ENCODE data around the gene HYDIN.
A peak's percentile ranks its signal among the peaks of the same experiment; 100 is the strongest.
"Not testable (repeated sequence)": the region's sequence is repeated elsewhere in the genome, so short reads cannot be mapped to it uniquely, and the experiment has no call there.

HYDIN gene

DNA sequence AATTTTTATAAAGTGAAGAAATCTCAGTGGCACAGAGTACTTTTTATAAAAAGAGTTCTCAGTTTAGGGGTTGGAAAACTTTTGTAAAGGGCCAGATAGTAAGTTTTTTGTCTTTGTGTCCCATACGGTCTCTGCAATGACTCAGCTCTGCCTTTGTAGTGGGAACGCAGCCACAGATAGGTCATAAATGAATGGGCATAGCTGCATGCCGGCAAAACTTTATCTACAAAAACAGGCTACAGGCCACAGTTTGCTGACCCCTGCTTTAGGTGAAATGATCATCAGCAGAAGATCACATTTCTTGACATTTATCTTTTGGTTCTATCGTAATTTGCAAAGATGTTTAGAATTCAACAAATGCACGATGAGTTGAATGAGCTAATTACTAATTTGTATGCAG, 365.8 kb downstream of the HYDIN start:
- not testable (repeated sequence) for DNase-seq (ENCODE audit: low read depth in 2 of 2)

DNA sequence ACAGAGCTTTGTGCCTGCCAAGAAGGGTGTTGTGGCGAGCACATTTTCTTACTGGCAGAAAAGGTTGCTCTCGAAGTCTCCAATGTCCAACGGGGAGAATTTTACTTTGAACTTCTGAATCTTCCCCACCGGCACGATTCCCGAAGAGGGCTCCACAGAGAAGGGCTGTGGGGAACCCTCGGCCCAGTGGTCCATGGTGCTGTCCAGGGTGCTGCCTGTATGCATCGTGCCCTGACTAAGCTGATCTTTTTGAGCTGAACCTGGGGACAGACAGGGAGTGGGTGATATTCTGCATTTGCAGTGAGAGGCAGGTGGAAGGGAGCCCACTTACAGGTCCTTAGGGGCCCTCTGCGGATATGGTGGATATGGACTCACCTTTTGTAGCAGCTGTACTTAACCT, 368.5 kb downstream of the HYDIN start:
- DNase-seq (ENCODE audit: low read depth in 2 of 2) = not testable (repeated sequence)

DNA sequence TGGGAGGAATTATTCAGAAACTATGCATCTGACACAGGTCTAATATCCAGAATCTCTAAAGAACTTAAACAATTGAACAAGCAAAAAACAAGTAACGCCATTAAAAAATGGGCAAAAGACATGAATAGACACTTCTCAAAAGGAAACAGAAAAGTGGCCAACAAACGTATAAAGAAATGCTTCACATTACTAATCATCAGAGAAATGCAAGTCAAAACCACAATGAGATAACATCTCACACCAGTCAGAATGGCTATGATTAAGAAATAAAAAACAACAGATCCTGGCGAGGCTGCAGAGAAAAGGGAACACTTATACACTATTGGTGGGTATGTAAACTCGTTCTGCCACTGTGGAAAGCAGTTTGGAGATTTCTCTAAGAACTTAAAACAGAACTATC, 379.2 kb downstream of the HYDIN start:
- not testable (repeated sequence) for DNase-seq (ENCODE audit: low read depth in 2 of 2)

DNA sequence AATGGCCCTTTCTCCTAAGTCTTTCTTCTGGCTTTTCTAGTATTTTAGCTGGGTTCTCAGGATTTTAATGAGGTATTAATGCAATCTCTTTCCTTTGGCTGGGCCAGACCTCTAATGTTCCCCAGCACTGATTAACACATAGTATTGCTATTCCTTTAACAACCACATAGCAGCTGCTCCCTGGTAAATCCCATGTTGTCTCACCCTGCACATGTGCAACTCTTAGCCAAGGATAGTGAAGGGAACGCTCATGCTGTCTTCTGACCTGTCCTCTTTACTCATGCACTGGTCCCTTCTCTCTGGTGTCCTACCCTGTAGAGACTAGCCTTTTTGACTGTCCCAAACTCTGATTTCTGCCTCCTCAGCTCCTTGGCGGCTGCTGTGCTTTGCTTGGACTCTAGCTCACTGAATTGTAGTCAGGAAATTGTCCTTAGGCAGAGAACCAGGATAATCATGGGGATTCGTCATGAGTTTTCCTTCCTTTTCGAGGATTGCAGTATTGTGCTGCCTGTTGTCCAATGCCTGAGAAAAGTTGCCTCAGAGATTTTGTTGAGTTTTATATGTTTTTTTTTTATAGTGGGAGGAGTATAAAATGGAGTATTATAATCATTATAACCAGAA, 406.9 kb downstream of the HYDIN start:
- DNase-seq (ENCODE audit: low read depth in 2 of 2) = not testable (repeated sequence)

GRCh38 chr16:70822734-70823133, 407.8 kb downstream of the HYDIN start:
- not testable (repeated sequence) for DNase-seq (ENCODE audit: low read depth in 2 of 2)

DNA sequence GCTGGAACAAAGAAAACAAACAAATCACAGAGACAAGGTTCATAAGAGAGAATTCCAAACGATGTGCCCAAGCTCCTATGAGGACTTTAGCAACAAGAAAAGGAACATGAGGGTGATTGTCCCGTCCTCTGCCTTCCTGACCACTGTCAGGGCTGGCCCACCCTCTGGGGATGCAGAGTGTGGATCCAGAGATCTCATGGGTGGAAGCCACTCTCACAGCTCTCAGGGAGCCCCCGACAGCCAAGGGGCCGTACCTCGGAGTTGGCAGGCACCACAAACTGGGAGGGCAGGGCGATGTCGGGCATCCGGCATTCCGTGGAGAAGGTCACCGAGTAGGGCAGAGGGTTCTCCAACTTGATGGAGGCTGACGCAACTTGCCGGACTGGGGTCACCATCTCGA, 412.4 kb downstream of the HYDIN start:
- DNase-seq (ENCODE audit: low read depth in 2 of 2) = not testable (repeated sequence)

GRCh38 chr16:70809392-70810060, 421.0 kb downstream of the HYDIN start:
- no peak for DNase-seq (ENCODE audit: low read depth in 2 of 2)

GRCh38 chr16:70808371-70808770, 422.2 kb downstream of the HYDIN start:
- no peak for DNase-seq (ENCODE audit: low read depth in 2 of 2)

DNA sequence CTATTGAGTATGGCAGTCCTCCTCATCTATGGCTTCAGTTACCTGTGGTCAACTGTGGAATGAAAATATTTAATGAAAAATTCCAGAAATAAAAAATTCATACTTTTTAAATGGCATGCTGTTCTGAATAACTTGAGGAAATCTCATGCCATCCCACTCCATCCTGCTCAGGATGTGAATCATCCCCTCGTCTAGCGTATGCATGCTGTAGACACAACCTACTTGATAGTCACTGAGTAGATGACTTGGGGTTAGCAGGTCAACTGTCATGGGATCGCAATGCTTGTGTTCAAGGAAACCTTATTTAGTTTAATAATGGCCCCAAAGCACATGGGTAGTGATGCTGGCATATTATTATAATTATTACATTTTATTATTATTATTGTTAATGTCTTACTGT, 424.7 kb downstream of the HYDIN start:
- DNase-seq (ENCODE audit: low read depth in 2 of 2) = no peak

DNA sequence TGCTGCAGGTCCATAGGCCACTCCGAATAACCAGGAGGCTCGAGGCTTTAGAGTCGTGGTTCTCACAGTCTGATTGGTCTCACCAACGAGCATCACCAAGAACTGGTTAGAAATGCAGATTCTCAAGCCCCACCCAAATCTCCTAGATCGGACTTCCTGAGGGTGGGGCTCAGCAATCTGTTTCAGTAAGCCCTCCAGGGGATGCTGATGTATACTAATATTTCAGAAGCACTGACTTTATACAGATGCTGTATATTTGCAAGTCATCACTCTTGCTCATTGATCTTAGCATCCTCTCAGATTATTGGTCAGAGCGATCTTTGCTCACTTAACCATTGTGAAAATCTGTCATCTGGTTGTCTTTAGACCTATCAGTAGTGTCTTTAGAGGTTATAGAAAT, 425.1 kb downstream of the HYDIN start:
- no peak for DNase-seq (ENCODE audit: low read depth in 2 of 2)

GRCh38 chr16:70804734-70805169, 425.8 kb downstream of the HYDIN start:
- no peak for DNase-seq (ENCODE audit: low read depth in 2 of 2)

DNA sequence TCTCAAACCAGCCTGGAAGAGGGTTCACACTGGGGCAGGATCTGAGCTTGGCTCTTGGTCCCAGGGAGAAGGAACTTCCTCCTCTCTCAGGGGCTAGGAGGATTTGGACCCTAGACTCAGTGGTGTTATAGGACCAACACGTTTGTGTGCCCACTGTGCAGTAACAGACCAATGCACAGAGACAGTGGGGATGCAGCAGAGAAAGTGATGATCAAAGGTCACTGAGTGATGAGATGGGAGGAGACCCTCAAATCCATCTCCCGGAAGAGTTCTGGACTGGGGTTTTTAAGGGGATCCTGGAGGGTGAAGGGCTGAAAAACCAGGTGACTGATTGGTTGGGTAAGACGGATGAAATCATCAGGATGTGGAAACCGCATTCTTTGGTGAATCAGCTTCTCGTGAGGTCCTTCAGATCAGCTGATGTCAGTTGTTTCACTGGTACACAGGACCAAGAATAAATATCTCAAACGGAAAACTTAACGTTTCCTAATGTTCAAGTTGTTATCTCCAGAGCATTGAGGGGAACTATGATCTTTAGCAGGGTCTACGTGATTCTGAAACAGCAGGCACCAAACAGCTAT, 426.3 kb downstream of the HYDIN start:
- no peak for DNase-seq (ENCODE audit: low read depth in 2 of 2)

- DNase-seq (ENCODE audit: low read depth in 2 of 2) = no peak
These were observed 427.2 kb downstream of the HYDIN start for GRCh38 chr16:70803319-70803718.

GRCh38 chr16:70801611-70802010, 428.9 kb downstream of the HYDIN start:
- no peak for DNase-seq (ENCODE audit: low read depth in 2 of 2)

DNA sequence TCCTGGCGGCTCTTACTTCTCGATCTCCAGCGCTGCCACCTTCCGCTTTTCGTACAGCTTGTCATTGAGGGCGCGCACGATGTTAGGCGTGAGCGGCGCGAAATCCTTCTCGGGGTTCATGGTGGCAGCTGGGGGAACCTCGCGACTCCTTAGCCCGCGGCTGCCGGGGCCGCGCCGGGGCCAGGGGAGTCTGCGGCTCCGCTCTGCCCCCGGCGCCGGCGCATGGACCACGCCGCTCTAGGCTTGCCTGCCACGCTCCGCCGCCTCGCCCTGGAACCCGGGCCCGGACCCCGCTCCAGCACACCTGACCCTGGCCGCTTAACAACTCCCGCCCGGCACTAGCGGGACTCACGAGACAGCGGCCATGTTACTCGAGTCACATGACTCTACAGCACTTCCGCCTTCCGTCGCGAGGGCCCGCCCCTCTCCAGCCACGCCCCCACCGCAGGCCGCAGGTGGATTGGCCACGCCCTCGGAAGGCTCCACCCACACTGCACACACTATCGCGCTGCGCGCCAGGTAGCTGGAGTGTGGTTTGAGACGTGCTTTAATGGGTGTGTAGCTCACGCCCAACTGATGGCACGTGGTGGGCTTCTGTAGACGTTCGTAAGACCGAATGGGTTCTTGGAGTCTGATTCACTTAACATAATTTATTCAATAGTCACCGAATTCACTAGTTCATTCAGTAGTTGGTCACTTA, 429.6 kb downstream of the HYDIN start, which contains the start of gene VAC14:
VAC14 (minus strand) TSS at position 378 of the 700 bp plus-strand sequence; CDS start at position 120, 258 bp downstream.
- DNase-seq (ENCODE audit: low read depth in 2 of 2) = peak; percentile 93

GRCh38 chr16:70800311-70800710, 430.2 kb downstream of the HYDIN start:
- DNase-seq (ENCODE audit: low read depth in 2 of 2) = no peak

DNA sequence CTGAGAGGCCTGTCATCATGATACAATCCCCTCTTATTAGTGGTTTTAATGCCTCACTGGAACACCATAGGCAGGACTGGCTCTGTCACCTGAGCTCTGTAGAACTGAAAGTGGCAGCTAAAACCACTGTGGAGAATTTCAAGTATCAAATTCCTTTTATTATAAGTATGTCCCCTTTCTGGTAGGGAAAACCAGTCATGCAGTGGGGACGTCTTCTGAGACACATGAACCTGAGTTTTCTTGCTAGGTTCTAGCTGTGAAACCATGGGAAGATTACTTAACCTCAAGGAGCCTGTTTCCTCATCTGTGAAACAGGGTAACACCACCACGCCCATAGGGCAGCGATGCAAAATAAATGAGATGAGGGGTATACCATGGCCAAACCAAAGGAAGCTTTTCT, 434.2 kb downstream of the HYDIN start:
- DNase-seq (ENCODE audit: low read depth in 2 of 2) = no peak

DNA sequence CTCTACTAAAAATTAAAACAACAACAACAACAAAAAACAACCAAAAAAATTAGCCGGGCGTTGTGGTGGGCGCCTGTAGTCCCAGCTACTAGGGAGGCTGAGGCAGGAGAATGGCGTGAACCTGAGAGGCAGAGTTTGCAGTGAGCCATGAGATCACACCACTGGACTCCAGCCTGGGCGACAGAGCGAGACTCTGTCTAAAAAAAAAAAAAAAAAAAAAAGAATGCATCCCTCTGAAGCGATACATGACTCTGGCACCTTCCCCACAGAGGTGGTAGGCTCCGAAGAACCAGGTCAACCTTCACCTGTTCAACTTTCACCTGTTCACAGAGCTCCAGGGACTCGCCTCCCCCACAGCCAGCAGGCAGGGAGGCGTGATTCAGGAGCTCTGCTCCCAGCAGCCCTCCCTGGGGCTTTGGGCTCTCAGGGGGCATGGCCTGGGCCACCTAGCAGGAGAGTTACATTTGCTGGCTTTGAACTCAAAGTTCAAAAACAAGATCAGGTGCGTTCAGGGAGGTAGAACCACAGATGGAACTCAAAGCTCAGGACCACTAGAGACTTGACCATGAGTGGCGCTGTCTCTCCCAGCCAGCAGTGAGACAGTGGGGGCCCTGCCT, 435.1 kb downstream of the HYDIN start:
- DNase-seq (ENCODE audit: low read depth in 2 of 2) = no peak

GRCh38 chr16:70793851-70794502, 436.5 kb downstream of the HYDIN start:
- no peak for DNase-seq (ENCODE audit: low read depth in 2 of 2)

DNA sequence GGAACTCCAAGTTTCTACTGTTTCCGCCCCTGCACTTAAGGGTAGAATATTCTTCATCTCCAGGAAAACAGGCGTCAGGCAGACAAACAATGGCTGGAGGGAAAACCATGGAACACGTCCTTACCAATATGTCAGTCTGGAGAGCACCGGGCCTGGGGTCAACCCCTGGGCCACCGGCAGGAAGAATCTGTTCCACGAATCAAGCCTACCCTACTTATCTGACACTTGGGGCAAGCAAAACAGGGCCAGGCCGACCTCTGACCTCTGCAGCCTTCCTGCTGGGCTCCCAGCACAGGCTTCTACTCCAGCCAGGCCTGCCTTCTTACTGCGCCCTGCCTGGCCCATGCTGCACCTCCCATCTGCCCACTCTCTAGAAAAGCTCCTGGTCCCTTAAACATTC, 439.7 kb downstream of the HYDIN start:
- no peak for DNase-seq (ENCODE audit: low read depth in 2 of 2)

Data from stimulated activated CD8-positive, alpha-beta memory T cell treated with anti-CD3 and anti-CD28 coated beads, Interleukin-7, amount 100 ng/mL, for 4 hours (primary cell).